Duodenal mucosa (tissue), 2 donors: ENCODE measurements around the gene KRIT1.

Experiments used
- H3K27ac ChIP-seq: one replicate; pipeline ENCODE4 v1.7.0; 2013; ENCODE audit warnings: low read depth, low read length
- H3K27me3 ChIP-seq, 2 donors: one replicate each; pipeline ENCODE4 v1.7.0; 2013; ENCODE audit warnings: low read length in 2 of 2, control low read depth in 1 of 2; ENCODE audit not compliant: insufficient read depth in 2 of 2, control insufficient read depth in 1 of 2
- H3K36me3 ChIP-seq, 2 donors: one replicate each; pipeline ENCODE4 v1.7.0; 2013; ENCODE audit warnings: low read length in 2 of 2, control low read depth in 1 of 2; ENCODE audit not compliant: insufficient read depth in 2 of 2, control insufficient read depth in 1 of 2
- H3K4me1 ChIP-seq, 2 donors: one replicate each; pipeline ENCODE4 v1.7.0; 2013; ENCODE audit warnings: low read length in 2 of 2, control low read depth in 1 of 2; ENCODE audit not compliant: insufficient read depth in 2 of 2, control insufficient read depth in 1 of 2
- H3K4me3 ChIP-seq, 2 donors: one replicate each; pipeline ENCODE4 v1.7.0; 2013; ENCODE audit warnings: low read length in 2 of 2, low read depth in 1 of 2
- H3K9ac ChIP-seq, 2 donors: one replicate each; pipeline ENCODE4 v1.7.0; 2013; ENCODE audit warnings: low read length in 2 of 2, low read depth in 1 of 2
- H3K9me3 ChIP-seq, 2 donors: one replicate each; pipeline ENCODE4 v1.7.0; 2013; ENCODE audit warnings: low read length in 2 of 2, control low read depth in 1 of 2; ENCODE audit not compliant: control insufficient read depth in 1 of 2

KRIT1 gene

DNA sequence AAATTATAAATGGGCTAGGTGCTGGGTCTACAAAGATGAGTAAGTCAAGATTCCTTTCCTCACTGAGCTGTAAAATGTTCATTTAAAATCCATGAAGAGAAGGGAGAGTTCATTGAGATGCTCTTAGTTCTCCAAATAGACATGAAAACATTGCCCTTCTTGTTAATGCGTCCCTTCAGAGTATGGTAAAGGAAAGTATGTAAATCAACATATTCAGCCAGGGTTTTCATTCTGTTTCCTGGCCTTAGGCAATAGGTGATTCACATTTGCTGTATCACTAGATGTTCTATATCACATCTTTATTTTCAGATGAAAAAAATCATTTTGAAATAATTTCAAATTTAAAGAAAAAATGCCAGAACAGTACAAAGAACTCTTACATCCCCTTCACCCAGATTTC is 5.5 kb upstream of the KRIT1 start:
- H3K36me3 ChIP-seq = no peaks in the 10 kb centered on the region
- H3K4me1 ChIP-seq = peaks cover 16 to 20% of the 10 kb centered on the region in 2 donors
- H3K27ac ChIP-seq = no peak overlapping the region

GRCh38 chr7:92250603-92251002 is 4.9 kb upstream of the KRIT1 start:
- H3K4me1 ChIP-seq = peaks cover 16 to 20% of the 10 kb centered on the region in 2 donors
- H3K27me3 ChIP-seq = no peaks in the 10 kb centered on the region
- no peaks in the 10 kb centered on the region for H3K36me3 ChIP-seq
- H3K4me3 ChIP-seq = no peak overlapping the region
- H3K27ac ChIP-seq = no peak overlapping the region
- no peaks in the 10 kb centered on the region for H3K9me3 ChIP-seq
- H3K9ac ChIP-seq = no peak overlapping the region

More for the DNA sequence above, 5.5 kb upstream of the KRIT1 start:
- no peaks in the 10 kb centered on the region for H3K9me3 ChIP-seq
- no peak overlapping the region for H3K9ac ChIP-seq
- H3K27me3 ChIP-seq = no peaks in the 10 kb centered on the region
- no peak overlapping the region for H3K4me3 ChIP-seq

GRCh38 chr7:92246360-92247101 is 817 bp upstream of the KRIT1 start:
- Histone ChIP-seq H3K27ac (no peak overlapping the region), H3K9ac (peak overlapping the region; percentile 68 to 89), H3K36me3 (no peaks in the 10 kb centered on the region), H3K4me1 (peaks cover 28 to 32% of the 10 kb centered on the region in 2 donors), H3K9me3 (no peaks in the 10 kb centered on the region), H3K4me3 (peak overlapping the region; percentile 97 to 99), H3K27me3 (no peaks in the 10 kb centered on the region)

GRCh38 chr7:92244808-92245486 is 767 bp downstream of the KRIT1 start:
- Histone ChIP-seq H3K4me1 (peaks cover 28 to 32% of the 10 kb centered on the region in 2 donors), H3K27me3 (no peaks in the 10 kb centered on the region), H3K9ac (peak overlapping the region; percentile 89 to 96), H3K4me3 (peak overlapping the region; percentile 97 to 99), H3K27ac (peak overlapping the region; percentile 88), H3K36me3 (peaks cover 0 to 4% of the 10 kb centered on the region in 2 donors), H3K9me3 (no peaks in the 10 kb centered on the region)

- Histone ChIP-seq H3K4me3 (no peak overlapping the region), H3K9ac (no peak overlapping the region), H3K27me3 (no peaks in the 10 kb centered on the region), H3K9me3 (no peaks in the 10 kb centered on the region), H3K27ac (no peak overlapping the region), H3K4me1 (peaks cover 24 to 27% of the 10 kb centered on the region in 2 donors), H3K36me3 (peaks cover 0 to 21% of the 10 kb centered on the region in 2 donors)
Measured at GRCh38 chr7:92242972-92243371, 2.7 kb downstream of the KRIT1 start.

DNA sequence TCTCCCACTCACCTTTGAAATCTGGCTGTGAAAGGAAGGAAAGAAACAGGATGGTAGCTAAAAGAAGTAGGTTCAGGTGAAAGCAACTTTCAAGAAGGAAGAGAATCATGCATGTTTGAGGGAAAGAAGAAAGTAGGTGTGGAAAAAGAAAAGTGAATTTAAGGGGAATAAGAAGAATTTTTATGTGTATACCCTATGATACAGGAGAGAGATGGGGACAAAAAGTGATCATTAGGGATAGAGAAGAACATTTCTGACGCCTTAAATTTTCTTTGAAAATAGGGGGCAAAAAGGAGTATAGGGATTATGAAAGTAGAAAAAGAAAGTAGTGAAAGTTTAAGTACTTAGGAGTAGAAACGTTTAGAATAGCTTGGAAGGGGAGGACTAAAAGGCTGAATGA is 15.2 kb downstream of the KRIT1 start:
- Histone ChIP-seq H3K27ac (no peak overlapping the region), H3K4me3 (no peak overlapping the region), H3K4me1 (no peaks in the 10 kb centered on the region), H3K9ac (no peak overlapping the region), H3K9me3 (peaks cover 0 to 4% of the 10 kb centered on the region in 2 donors), H3K27me3 (no peaks in the 10 kb centered on the region), H3K36me3 (peaks cover 21 to 48% of the 10 kb centered on the region in 2 donors)

DNA sequence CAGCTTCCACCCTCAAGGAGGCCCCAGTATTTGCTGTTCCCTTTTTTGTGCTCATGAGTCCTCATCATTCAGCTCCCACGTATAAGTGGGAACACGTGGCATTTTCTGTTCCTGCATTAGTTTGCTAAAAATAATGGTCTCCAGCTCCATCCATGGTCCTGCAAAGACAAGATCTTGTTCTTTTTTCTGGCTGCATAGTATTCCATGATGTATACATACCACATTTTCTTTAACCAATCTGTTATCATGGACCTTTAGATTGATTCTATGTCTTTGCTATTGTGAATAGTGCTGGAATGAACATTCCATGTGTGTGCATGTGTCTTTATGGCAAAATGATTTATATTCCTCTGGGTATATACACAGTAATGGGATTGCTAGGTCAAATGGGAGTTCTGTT is 17.0 kb downstream of the KRIT1 start:
- Histone ChIP-seq H3K36me3 (peaks cover 29 to 51% of the 10 kb centered on the region in 2 donors), H3K27me3 (no peaks in the 10 kb centered on the region), H3K27ac (no peak overlapping the region), H3K9me3 (peaks cover 0 to 4% of the 10 kb centered on the region in 2 donors), H3K9ac (no peak overlapping the region), H3K4me1 (no peaks in the 10 kb centered on the region), H3K4me3 (no peak overlapping the region)

GRCh38 chr7:92228100-92228499 is 17.6 kb downstream of the KRIT1 start:
- no peak overlapping the region for H3K4me3 ChIP-seq
- no peaks in the 10 kb centered on the region for H3K27me3 ChIP-seq
- H3K36me3 ChIP-seq = peaks cover 32 to 48% of the 10 kb centered on the region in 2 donors
- no peaks in the 10 kb centered on the region for H3K4me1 ChIP-seq
- no peak overlapping the region for H3K27ac ChIP-seq
- H3K9me3 ChIP-seq = peaks cover 0 to 4% of the 10 kb centered on the region in 2 donors
- H3K9ac ChIP-seq = no peak overlapping the region

GRCh38 chr7:92226981-92227380 is 18.7 kb downstream of the KRIT1 start:
- Histone ChIP-seq H3K27ac (no peak overlapping the region), H3K36me3 (peaks cover 32 to 42% of the 10 kb centered on the region in 2 donors), H3K4me1 (no peaks in the 10 kb centered on the region), H3K4me3 (no peak overlapping the region), H3K9ac (no peak overlapping the region), H3K27me3 (no peaks in the 10 kb centered on the region), H3K9me3 (peaks cover 0 to 4% of the 10 kb centered on the region in 2 donors)

DNA sequence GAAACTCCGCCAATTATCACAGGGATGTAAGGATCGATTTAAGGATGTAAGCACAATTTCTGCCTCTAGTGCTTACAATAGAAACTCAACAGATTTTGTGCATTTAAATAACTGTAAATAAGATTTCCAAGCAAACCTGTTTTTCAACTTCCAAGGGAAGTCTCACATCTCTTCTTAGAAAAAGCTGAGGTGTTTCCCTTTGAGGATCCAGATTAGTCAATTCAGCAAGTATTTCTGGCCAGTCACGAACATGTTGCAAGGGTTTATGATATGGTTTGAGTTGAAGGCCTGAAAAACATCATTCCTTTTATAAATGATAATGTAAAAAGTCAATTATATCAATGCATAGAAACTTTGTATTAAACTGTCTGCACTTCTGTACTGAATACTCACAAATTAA is 23.9 kb downstream of the KRIT1 start:
- no peaks in the 10 kb centered on the region for H3K9me3 ChIP-seq
- no peak overlapping the region for H3K27ac ChIP-seq
- H3K4me3 ChIP-seq = no peak overlapping the region
- no peak overlapping the region for H3K9ac ChIP-seq
- no peaks in the 10 kb centered on the region for H3K4me1 ChIP-seq
- H3K36me3 ChIP-seq = peaks cover 32 to 65% of the 10 kb centered on the region in 2 donors
- no peaks in the 10 kb centered on the region for H3K27me3 ChIP-seq
